GM13976 (cell line): ENCODE results near the gene APBB1IP.
A peak's percentile ranks its signal among the peaks of the same experiment; 100 is the strongest.
"Not testable (repeated sequence)": the region's sequence is repeated elsewhere in the genome, so short reads cannot be mapped to it uniquely, and the experiment has no call there.

Experiments used
- DNase-seq: peaks from one replicate; pipeline ENCODE4 v3.0.0; 2012; ENCODE audit warnings: low spot score
- in situ Hi-C: fragments of 300-500 bp; cut with MboI; formaldehyde crosslinking; loops from one replicate; pipeline ENCODE4 v1.12.0; 2022; ENCODE audit warnings: low sequenced_read_pairs, mixed read lengths, inconsistent platforms; ENCODE audit not compliant: unreplicated experiment
- TF ChIP-seq, protein P1 (sequence below): IDR thresholded peaks from 2 replicates; pipeline ENCODE4 v1.5.1; 2012; ENCODE audit warnings: borderline replicate concordance, mild to moderate bottlenecking; ENCODE audit not compliant: insufficient read depth; ENCODE audit errors: extremely low read depth, missing control alignments, control extremely low read depth

Gene APBB1IP

GRCh38 chr10:26557641-26558014 is 119.5 kb downstream of the APBB1IP start:
- TF ChIP-seq, protein P1, sequence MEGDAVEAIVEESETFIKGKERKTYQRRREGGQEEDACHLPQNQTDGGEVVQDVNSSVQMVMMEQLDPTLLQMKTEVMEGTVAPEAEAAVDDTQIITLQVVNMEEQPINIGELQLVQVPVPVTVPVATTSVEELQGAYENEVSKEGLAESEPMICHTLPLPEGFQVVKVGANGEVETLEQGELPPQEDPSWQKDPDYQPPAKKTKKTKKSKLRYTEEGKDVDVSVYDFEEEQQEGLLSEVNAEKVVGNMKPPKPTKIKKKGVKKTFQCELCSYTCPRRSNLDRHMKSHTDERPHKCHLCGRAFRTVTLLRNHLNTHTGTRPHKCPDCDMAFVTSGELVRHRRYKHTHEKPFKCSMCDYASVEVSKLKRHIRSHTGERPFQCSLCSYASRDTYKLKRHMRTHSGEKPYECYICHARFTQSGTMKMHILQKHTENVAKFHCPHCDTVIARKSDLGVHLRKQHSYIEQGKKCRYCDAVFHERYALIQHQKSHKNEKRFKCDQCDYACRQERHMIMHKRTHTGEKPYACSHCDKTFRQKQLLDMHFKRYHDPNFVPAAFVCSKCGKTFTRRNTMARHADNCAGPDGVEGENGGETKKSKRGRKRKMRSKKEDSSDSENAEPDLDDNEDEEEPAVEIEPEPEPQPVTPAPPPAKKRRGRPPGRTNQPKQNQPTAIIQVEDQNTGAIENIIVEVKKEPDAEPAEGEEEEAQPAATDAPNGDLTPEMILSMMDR, result no peak
- no peak for DNase-seq
- in situ Hi-C loops, result no loop called here

DNA sequence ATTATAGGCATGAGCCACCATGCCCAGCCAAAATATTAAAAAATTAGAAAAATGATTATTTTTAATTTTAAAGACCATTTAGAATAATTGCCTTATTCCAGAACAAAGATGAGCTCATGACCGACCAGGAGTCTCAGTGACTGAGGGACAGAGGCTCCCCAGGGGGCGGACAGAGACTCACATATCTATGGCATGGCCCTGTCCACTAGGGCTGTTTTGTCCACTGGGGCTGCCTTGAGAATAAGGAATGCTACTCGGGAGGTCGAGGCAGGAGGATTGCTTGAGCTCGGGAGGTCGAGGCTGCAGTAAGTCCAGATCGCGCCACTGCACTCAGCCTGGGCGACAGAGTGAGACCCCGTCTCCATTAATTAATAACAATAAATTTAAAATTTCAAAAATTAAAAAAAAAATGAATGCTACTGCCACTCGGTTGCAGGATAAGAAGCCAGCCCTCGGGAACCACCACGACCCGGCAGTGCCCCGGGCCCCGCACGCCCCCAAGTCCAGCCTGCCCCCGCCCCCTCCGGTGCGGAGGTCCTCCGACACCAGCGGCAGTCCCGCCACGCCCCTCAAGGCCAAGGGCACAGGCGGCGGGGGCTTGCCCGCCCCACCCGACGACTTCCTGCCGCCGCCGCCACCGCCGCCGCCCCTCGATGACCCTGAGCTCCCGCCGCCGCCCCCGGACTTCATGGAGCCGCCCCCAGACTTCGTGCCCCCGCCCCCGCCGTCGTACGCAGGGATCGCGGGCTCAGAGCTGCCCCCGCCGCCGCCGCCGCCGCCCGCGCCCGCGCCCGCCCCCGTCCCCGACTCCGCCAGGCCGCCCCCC is 128.6 kb downstream of the APBB1IP start:
- TF ChIP-seq, protein P1, result no peak
- in situ Hi-C loops, result loop anchor here (10.0 kb wide), 1 partner anchor 232 kb away; no protein-coding TSS in a partner anchor
- DNase-seq, result no peak

DNA sequence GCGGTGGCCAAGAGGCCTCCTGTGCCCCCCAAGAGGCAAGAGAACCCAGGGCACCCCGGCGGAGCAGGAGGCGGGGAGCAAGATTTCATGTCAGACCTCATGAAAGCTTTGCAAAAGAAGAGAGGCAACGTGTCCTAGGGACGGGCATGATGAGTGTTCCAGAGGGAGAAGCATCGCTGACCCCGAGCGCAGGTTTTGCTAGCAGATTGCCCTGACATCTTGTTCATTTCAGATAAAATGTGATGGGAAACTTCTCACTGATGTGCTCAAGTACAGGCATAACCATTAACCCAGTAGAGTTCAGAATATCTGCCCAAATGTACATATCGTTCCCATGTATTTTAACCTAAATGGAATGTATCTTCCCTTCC is 129.2 kb downstream of the APBB1IP start:
- DNase-seq, result no peak
- in situ Hi-C loops, result loop anchor here (10.0 kb wide), 1 partner anchor 233 kb away; no protein-coding TSS in a partner anchor
- TF ChIP-seq, protein P1, result no peak

DNA sequence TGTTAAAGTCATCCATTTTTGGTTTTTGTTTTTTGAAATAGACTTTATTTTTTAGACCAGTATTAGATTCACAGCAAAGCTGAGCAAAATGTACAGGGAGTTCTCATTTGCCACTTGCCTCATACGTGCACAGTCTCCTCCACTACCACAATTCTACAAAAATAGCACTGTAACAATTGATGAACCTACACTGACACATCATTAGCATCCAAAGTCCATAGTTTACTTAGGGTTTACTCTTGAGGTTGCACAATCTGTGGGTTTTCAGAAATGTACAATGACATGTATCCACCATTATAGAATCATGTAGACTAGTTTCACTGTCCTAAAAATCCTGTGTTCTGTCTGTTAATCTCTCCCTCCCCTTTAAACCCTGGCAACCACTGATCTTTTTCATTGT is 133.5 kb downstream of the APBB1IP start:
- DNase-seq, result no peak
- in situ Hi-C loops, result no loop called here
- TF ChIP-seq, protein P1, result no peak

- in situ Hi-C loops, result no loop called here
- no peak for DNase-seq
- TF ChIP-seq, protein P1, result no peak
Measured at GRCh38 chr10:26573674-26574073, 135.5 kb downstream of the APBB1IP start.

DNA sequence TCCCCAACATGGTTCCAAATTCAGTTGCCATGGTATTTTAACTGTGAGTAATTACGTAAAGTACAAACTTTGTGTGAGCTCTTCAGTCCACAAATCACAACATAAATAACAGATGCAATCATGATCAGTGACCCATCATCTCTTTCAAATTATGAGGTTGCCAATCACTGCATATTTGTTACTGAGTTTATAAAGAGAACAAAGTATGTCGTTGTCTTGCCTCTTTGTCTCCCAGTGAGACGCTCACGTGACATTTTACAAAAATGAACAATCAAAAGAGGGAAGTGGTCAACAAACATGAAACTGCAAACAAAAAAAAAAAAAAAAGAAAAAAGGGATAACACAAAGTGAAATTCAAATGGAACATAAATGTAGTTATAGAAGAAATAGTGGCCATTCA is 136.6 kb downstream of the APBB1IP start:
- in situ Hi-C loops, result no loop called here
- TF ChIP-seq, protein P1, result no peak
- DNase-seq, result peak; percentile 61

DNA sequence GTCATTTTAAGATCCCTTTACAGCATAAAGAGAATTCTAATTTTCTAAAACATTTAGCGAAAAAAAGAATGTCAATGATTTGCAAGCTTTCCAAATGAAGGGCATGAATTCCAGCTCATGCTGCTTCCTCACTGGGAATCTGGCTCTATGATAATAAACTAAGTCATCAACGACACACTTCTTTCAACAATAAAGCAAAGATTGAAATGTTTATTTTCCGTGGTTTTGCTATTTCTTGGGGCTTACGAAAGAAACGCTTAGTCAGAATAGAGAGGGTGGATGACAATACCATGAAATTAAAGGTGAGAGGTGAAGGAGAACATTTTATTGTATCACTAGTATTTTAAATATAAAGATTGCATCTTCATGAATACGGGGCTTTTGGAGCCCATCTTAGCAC is 140.2 kb downstream of the APBB1IP start:
- in situ Hi-C loops, DNase-seq: not testable (repeated sequence)
